Common myeloid progenitor, CD34-positive (primary cell): Measurements from ENCODE around the gene KNSTRN.
A peak's percentile ranks its signal among the peaks of the same experiment; 100 is the strongest.

Experiments used
- CTCF ChIA-PET: fragments of 350-600 bp; sonication (Branson Sonifier 250); formaldehyde crosslinking; loops from one replicate; lab custom pipeline; 2021; ENCODE audit warnings: antibody characterized with exemption; lab: Charles Lee
- POLR2A ChIA-PET: fragments of 350-600 bp; sonication (Branson Sonifier 250); formaldehyde crosslinking; loops from one replicate; lab custom pipeline; 2021; ENCODE audit warnings: antibody characterized with exemption; lab: Charles Lee
- DNase-seq, 3 donors: peaks; one replicate each; pipeline versions ENCODE4 v3.0.0 to v3.0.0-alpha.2; 2013
- H3K27ac ChIP-seq, 2 experiments: 1 replicate in 1 of 2; 2 replicates in 1 of 2; pipeline ENCODE4 v1.7.0; 2013; ENCODE audit warnings: inconsistent platforms in 2 of 2, low read length in 2 of 2, mild to moderate bottlenecking in 2 of 2, low read depth in 1 of 2, moderate library complexity in 1 of 2; ENCODE audit not compliant: severe bottlenecking in 2 of 2, insufficient read depth in 1 of 2, poor library complexity in 1 of 2
- H3K27me3 ChIP-seq, 5 experiments: replicated peaks in 2 of 5; 1 replicate in 3 of 5; 2 replicates in 2 of 5; pipeline versions ENCODE4 v1.6.1 to v1.7.0; 2013; ENCODE audit warnings: low read length in 4 of 5, mild to moderate bottlenecking in 2 of 5, moderate library complexity in 2 of 5, inconsistent platforms in 1 of 5; ENCODE audit not compliant: insufficient read depth in 5 of 5, control insufficient read depth in 4 of 5
- H3K36me3 ChIP-seq, 4 experiments: 1 replicate in 2 of 4; 2 replicates in 2 of 4; pipeline versions ENCODE4 v1.6.1 to v1.7.0; 2013; ENCODE audit warnings: low read length in 3 of 4, control low read depth in 1 of 4, mild to moderate bottlenecking in 1 of 4; ENCODE audit not compliant: control insufficient read depth in 4 of 4, insufficient read depth in 4 of 4
- H3K4me1 ChIP-seq, 4 experiments: 1 replicate in 3 of 4; 2 replicates in 1 of 4; pipeline versions ENCODE4 v1.6.1 to v1.7.1; 2013; ENCODE audit warnings: low read length in 3 of 4, mild to moderate bottlenecking in 3 of 4, control low read depth in 1 of 4, inconsistent platforms in 1 of 4, moderate library complexity in 1 of 4; ENCODE audit not compliant: control insufficient read depth in 4 of 4, insufficient read depth in 4 of 4; ENCODE audit errors: control extremely low read depth in 1 of 4
- H3K4me3 ChIP-seq, 7 experiments: 1 replicate in 4 of 7; 2 replicates in 3 of 7; pipeline versions ENCODE4 v1.5.1 to v1.7.0; 2013; ENCODE audit warnings: mild to moderate bottlenecking in 7 of 7, low read length in 6 of 7, moderate library complexity in 6 of 7, inconsistent platforms in 2 of 7, low read depth in 2 of 7, control low read depth in 1 of 7; ENCODE audit not compliant: insufficient read depth in 4 of 7, control insufficient read depth in 1 of 7; ENCODE audit errors: extremely low read depth in 1 of 7
- H3K9me3 ChIP-seq, 5 experiments: 1 replicate in 4 of 5; 2 replicates in 1 of 5; pipeline versions ENCODE4 v1.6.1 to v1.7.1; 2013; ENCODE audit warnings: low read length in 4 of 5, mild to moderate bottlenecking in 2 of 5, inconsistent platforms in 1 of 5, low read depth in 1 of 5, moderate library complexity in 1 of 5; ENCODE audit not compliant: control insufficient read depth in 4 of 5, insufficient read depth in 2 of 5; ENCODE audit errors: control extremely low read depth in 1 of 5
- WGBS: methylation state at CpG from one replicate; pipeline ENCODE4 v1.1.5; 2013; ENCODE audit not compliant: insufficient coverage; 5-methylcytosine and 5-hydroxymethylcytosine counted together

The KNSTRN gene

GRCh38 chr15:40340740-40341400 lies 41.7 kb upstream of the KNSTRN start, which contains the start of gene CCDC9B:
CCDC9B (minus strand) TSS chr15:40340939; CDS start chr15:40340819, 120 bp downstream.
- Histone ChIP-seq H3K36me3 (no peaks in the 10 kb centered on the region), H3K9me3 (no peaks in the 10 kb centered on the region), H3K4me1 (peaks cover 2 to 58% (median 40%) of the 10 kb centered on the region in 4 experiments), H3K27me3 (no peaks in the 10 kb centered on the region), H3K4me3 (peak within 1 kb of the TSS in 1 of 7 experiments; percentile 7), H3K27ac (no peak within 1 kb of the TSS)
- ChIA-PET POLR2A (interaction anchor here (1.0 kb wide), 1 partner anchor 18 kb away, joined by 4 read pairs; no protein-coding TSS in a partner anchor), CTCF (interaction anchor here (0.9 to 26.5 kb wide), 14 partner anchors 9 to 116 kb away, joined by 3 to 1099 read pairs (median 32); partner anchors contain the start of genes ANKRD63, DISP2, INAFM2 and KNSTRN)
- peak; percentile 50 to 70 (median 65) for DNase-seq
- 22% methylated on average over 12 of the region's 17 CpGs for WGBS

DNA sequence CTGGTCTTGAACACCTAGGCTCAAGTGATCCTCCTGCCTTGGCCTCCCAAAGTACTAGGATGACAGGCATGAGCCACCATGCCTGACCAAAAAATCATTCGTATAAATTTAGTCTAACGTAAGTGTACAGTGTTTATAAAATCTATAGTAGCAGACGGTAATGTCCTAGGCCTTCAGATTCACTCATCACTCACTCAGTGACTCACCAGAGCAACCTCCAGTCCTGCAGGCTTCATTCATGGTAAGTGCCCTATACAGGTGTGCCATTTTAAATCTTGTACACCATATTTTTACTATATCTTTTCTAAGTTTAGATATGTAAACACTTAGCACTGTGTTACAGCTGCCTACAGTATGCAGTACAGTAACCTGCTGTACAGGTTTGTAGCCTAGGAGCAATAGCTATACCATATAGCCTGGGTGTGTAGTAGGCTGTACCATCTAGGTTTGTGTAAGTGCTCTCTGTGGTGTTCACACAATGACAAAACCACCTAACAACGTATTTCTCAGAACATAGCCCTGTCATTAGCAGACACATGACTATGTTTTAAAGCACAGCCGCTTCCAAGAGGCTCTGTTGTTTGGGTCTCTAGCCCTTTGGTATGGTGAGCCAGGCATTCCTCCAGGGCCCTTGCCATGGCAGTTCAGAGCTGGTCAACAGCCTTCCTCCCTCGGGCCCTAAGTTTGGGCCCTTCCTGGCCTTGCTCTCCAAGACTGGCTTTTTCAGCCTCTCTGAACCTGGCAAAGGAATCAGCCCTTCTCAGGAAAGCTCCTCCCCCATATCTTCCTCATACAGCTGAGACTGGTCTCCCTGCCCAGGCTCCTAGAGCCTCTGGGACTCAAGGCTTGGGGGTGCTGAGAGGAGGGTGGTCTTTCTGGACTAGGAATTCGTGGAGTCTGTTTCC lies 39.9 kb upstream of the KNSTRN start:
- POLR2A ChIA-PET, result no interaction called here
- CTCF ChIA-PET, result interaction anchor here (0.9 to 26.5 kb wide), 13 partner anchors 13 to 244 kb away, joined by 3 to 1099 read pairs (median 10); partner anchors contain the start of genes DISP2, INAFM2, IVD and PHGR1
- Histone ChIP-seq H3K36me3 (no peaks in the 10 kb centered on the region), H3K27ac (no peak overlapping the region), H3K4me1 (peaks cover 0 to 40% (median 22%) of the 10 kb centered on the region in 4 experiments), H3K4me3 (no peak overlapping the region), H3K9me3 (no peaks in the 10 kb centered on the region), H3K27me3 (no peaks in the 10 kb centered on the region)
- DNase-seq, result no peak
- WGBS, result 51% methylated on average over 2 of the region's 7 CpGs

DNA sequence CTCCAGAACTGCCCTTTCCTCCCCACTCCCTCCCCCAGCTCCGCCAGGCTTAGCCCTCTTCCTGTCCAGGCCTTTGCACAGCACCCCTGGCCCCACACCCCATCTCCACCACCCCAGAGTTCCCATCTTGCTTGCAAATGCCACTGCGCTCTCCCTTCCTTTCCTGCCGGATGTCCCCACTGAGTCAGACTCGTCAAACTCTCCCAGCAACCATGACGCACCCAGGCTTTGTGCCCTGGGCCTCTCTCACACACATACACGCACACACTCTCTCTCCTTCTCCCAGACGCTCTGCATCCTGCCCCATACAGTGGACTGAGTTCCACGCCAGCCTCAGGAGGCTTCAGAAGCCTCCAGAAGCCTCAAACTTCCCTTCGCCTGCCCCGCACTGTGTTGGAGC lies 39.0 kb upstream of the KNSTRN start:
- no peaks in the 10 kb centered on the region for H3K36me3 ChIP-seq
- peaks cover 0 to 33% (median 18%) of the 10 kb centered on the region in 4 experiments for H3K4me1 ChIP-seq
- H3K9me3 ChIP-seq, result no peaks in the 10 kb centered on the region
- no peaks in the 10 kb centered on the region for H3K27me3 ChIP-seq
- ChIA-PET CTCF (interaction anchor here (1.0 to 26.5 kb wide), 14 partner anchors 10 to 163 kb away, joined by 3 to 1099 read pairs (median 9); partner anchors contain the start of genes DISP2, INAFM2, IVD and PHGR1), POLR2A (no interaction called here)
- 74% methylated on average over 7 of the region's 10 CpGs for WGBS
- H3K4me3 ChIP-seq, result no peak overlapping the region
- H3K27ac ChIP-seq, result no peak overlapping the region
- peak in 2 of 3 donors; percentile 47 to 49 for DNase-seq

- ChIA-PET CTCF (interaction anchor here (0.7 to 26.5 kb wide), 18 partner anchors 8 to 163 kb away, joined by 3 to 1099 read pairs (median 6); partner anchors contain the start of genes DISP2, INAFM2, IVD and PHGR1), POLR2A (no interaction called here)
- Histone ChIP-seq H3K27me3 (no peaks in the 10 kb centered on the region), H3K4me1 (peaks cover 0 to 33% (median 20%) of the 10 kb centered on the region in 4 experiments), H3K36me3 (no peaks in the 10 kb centered on the region), H3K4me3 (no peak overlapping the region), H3K27ac (no peak overlapping the region), H3K9me3 (no peaks in the 10 kb centered on the region)
- DNase-seq, result no peak
- WGBS, result 46% methylated on average over 6 of the region's 6 CpGs
These were observed 38.3 kb upstream of the KNSTRN start for GRCh38 chr15:40344217-40344616.

GRCh38 chr15:40344631-40345120 lies 37.8 kb upstream of the KNSTRN start:
- Histone ChIP-seq H3K4me1 (peaks cover 0 to 33% (median 20%) of the 10 kb centered on the region in 4 experiments), H3K27ac (no peak overlapping the region), H3K36me3 (no peaks in the 10 kb centered on the region), H3K9me3 (no peaks in the 10 kb centered on the region), H3K27me3 (no peaks in the 10 kb centered on the region), H3K4me3 (no peak overlapping the region)
- ChIA-PET CTCF (interaction anchor here (0.7 to 26.5 kb wide), 16 partner anchors 9 to 162 kb away, joined by 3 to 1099 read pairs (median 7); partner anchors contain the start of genes DISP2, INAFM2, IVD and PHGR1), POLR2A (no interaction called here)
- peak; percentile 57 to 82 (median 81) for DNase-seq
- WGBS, result 31% methylated on average over 6 of the region's 15 CpGs

DNA sequence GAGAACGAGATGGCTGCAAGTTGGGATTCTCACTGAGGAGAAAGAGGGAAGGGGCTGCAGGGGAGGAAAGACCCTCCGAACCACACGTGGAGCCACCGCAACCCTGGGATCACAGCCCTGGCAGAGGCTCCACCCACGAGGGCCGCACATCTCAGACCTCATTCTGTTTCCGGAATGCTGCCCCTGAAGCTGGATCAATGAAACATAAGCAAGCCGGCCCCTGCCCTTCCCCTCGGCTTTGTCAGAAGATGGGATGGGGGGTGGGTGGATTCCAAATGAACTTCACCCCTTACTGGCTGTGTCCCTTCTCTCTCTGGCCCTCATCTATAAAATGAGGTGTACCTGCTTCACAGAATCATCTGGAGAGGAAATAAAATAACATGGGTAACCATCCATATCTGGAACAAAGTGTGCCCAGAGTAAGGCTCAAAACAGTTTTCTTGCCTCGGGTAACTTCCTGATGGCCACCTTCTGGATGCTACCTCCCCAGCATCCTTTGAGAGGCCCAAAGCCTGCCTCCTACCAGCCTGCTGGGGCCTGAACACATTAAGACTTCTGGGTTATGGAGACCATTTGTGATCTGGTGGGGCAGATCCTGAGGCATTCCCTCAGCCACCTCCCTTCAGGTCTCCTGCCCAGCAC lies 37.2 kb upstream of the KNSTRN start:
- H3K27ac ChIP-seq, result no peak overlapping the region
- CTCF ChIA-PET, result interaction anchor here (0.9 to 26.5 kb wide), 13 partner anchors 9 to 79 kb away, joined by 3 to 1099 read pairs (median 10); partner anchors contain the start of genes DISP2, INAFM2, IVD and PHGR1
- H3K27me3 ChIP-seq, result no peaks in the 10 kb centered on the region
- H3K4me3 ChIP-seq, result no peak overlapping the region
- POLR2A ChIA-PET, result no interaction called here
- H3K4me1 ChIP-seq, result peaks cover 0 to 28% (median 16%) of the 10 kb centered on the region in 4 experiments
- no peaks in the 10 kb centered on the region for H3K9me3 ChIP-seq
- WGBS, result 84% methylated on average over 9 of the region's 10 CpGs
- DNase-seq, result no peak
- H3K36me3 ChIP-seq, result no peaks in the 10 kb centered on the region
